ENCODE measurements around the gene DKKL1.
A peak's percentile ranks its signal among the peaks of the same experiment; 100 is the strongest.

The DKKL1 gene

GRCh38 chr19:49355909-49356353, 7.7 kb upstream of the DKKL1 start:
- no peaks in the 10 kb centered on the region for H3K27me3 ChIP-seq (ENCODE audit: control insufficient read depth in 1 of 2, insufficient read depth in 2 of 2, low read length in 2 of 2)
- peaks cover 28% of the 10 kb centered on the region for H3K36me3 ChIP-seq (ENCODE audit: insufficient read depth, low read length)
- H3K9ac ChIP-seq (ENCODE audit: low read length): no peak overlapping the region
- H3K4me3 ChIP-seq (ENCODE audit: low read depth in 1 of 2, low read length in 2 of 2): no peak overlapping the region
- peaks cover 9% of the 10 kb centered on the region for H3K4me1 ChIP-seq (ENCODE audit: insufficient read depth, low read length)
- no peak overlapping the region for H3K27ac ChIP-seq (ENCODE audit: low read depth, low read length)
- H3K9me3 ChIP-seq (ENCODE audit: low read length): no peaks in the 10 kb centered on the region

GRCh38 chr19:49356382-49356781, 7.3 kb upstream of the DKKL1 start:
- Histone ChIP-seq H3K4me1 (ENCODE audit: insufficient read depth, low read length) (peaks cover 10% of the 10 kb centered on the region), H3K27ac (ENCODE audit: low read depth, low read length) (no peak overlapping the region), H3K9ac (ENCODE audit: low read length) (no peak overlapping the region), H3K4me3 (ENCODE audit: low read depth in 1 of 2, low read length in 2 of 2) (peak overlapping the region in 1 of 2 donors; percentile 25), H3K36me3 (ENCODE audit: insufficient read depth, low read length) (peaks cover 28% of the 10 kb centered on the region), H3K9me3 (ENCODE audit: low read length) (no peaks in the 10 kb centered on the region), H3K27me3 (ENCODE audit: control insufficient read depth in 1 of 2, insufficient read depth in 2 of 2, low read length in 2 of 2) (no peaks in the 10 kb centered on the region)

GRCh38 chr19:49357186-49357585, 6.5 kb upstream of the DKKL1 start:
- Histone ChIP-seq H3K9ac (ENCODE audit: low read length) (no peak overlapping the region), H3K36me3 (ENCODE audit: insufficient read depth, low read length) (peaks cover 28% of the 10 kb centered on the region), H3K4me3 (ENCODE audit: low read depth in 1 of 2, low read length in 2 of 2) (no peak overlapping the region), H3K27ac (ENCODE audit: low read depth, low read length) (no peak overlapping the region), H3K9me3 (ENCODE audit: low read length) (no peaks in the 10 kb centered on the region), H3K27me3 (ENCODE audit: control insufficient read depth in 1 of 2, insufficient read depth in 2 of 2, low read length in 2 of 2) (no peaks in the 10 kb centered on the region), H3K4me1 (ENCODE audit: insufficient read depth, low read length) (peaks cover 10% of the 10 kb centered on the region)

- Histone ChIP-seq H3K9me3 (ENCODE audit: low read length) (no peaks in the 10 kb centered on the region), H3K9ac (ENCODE audit: low read length) (no peak overlapping the region), H3K36me3 (ENCODE audit: insufficient read depth, low read length) (peaks cover 17% of the 10 kb centered on the region), H3K27ac (ENCODE audit: low read depth, low read length) (no peak overlapping the region), H3K27me3 (ENCODE audit: control insufficient read depth in 1 of 2, insufficient read depth in 2 of 2, low read length in 2 of 2) (no peaks in the 10 kb centered on the region), H3K4me1 (ENCODE audit: insufficient read depth, low read length) (peaks cover 18% of the 10 kb centered on the region), H3K4me3 (ENCODE audit: low read depth in 1 of 2, low read length in 2 of 2) (peak overlapping the region in 1 of 2 donors; percentile 83)
These were observed 3.5 kb upstream of the DKKL1 start for GRCh38 chr19:49359851-49360820.

- peak overlapping the region; percentile 98 for H3K27ac ChIP-seq (ENCODE audit: low read depth, low read length)
- H3K9ac ChIP-seq (ENCODE audit: low read length): peak overlapping the region; percentile 86
- peaks cover 18% of the 10 kb centered on the region for H3K4me1 ChIP-seq (ENCODE audit: insufficient read depth, low read length)
- H3K27me3 ChIP-seq (ENCODE audit: control insufficient read depth in 1 of 2, insufficient read depth in 2 of 2, low read length in 2 of 2): no peaks in the 10 kb centered on the region
- no peaks in the 10 kb centered on the region for H3K9me3 ChIP-seq (ENCODE audit: low read length)
- peaks cover 11% of the 10 kb centered on the region for H3K36me3 ChIP-seq (ENCODE audit: insufficient read depth, low read length)
- H3K4me3 ChIP-seq (ENCODE audit: low read depth in 1 of 2, low read length in 2 of 2): peak overlapping the region; percentile 83 to 96
These were observed 2.1 kb upstream of the DKKL1 start for GRCh38 chr19:49361438-49362047.

GRCh38 chr19:49362048-49362928, 1.4 kb upstream of the DKKL1 start, which contains the start of gene TEAD2:
TEAD2 (minus strand) TSS chr19:49362416; CDS start chr19:49360075, 2,341 bp downstream.
- peaks cover 18% of the 10 kb centered on the region for H3K4me1 ChIP-seq (ENCODE audit: insufficient read depth, low read length)
- peak within 1 kb of the TSS; percentile 98 for H3K27ac ChIP-seq (ENCODE audit: low read depth, low read length)
- peak within 1 kb of the TSS; percentile 86 for H3K9ac ChIP-seq (ENCODE audit: low read length)

GRCh38 chr19:49362929-49363267, 779 bp upstream of the DKKL1 start:
- Histone ChIP-seq H3K4me3 (ENCODE audit: low read depth in 1 of 2, low read length in 2 of 2) (peak overlapping the region; percentile 11 to 83), H3K9ac (ENCODE audit: low read length) (peak overlapping the region; percentile 66), H3K27me3 (ENCODE audit: control insufficient read depth in 1 of 2, insufficient read depth in 2 of 2, low read length in 2 of 2) (no peaks in the 10 kb centered on the region)

More at GRCh38 chr19:49362048-49362928, 1.4 kb upstream of the DKKL1 start, which contains the start of gene TEAD2:
- Histone ChIP-seq H3K27me3 (ENCODE audit: control insufficient read depth in 1 of 2, insufficient read depth in 2 of 2, low read length in 2 of 2) (no peaks in the 10 kb centered on the region), H3K9me3 (ENCODE audit: low read length) (no peaks in the 10 kb centered on the region), H3K36me3 (ENCODE audit: insufficient read depth, low read length) (peaks cover 11% of the 10 kb centered on the region), H3K4me3 (ENCODE audit: low read depth in 1 of 2, low read length in 2 of 2) (peak within 1 kb of the TSS; percentile 83 to 96)

GRCh38 chr19:49364083-49364737, 533 bp downstream of the DKKL1 start:
- H3K9me3 ChIP-seq (ENCODE audit: low read length): no peaks in the 10 kb centered on the region
- H3K27me3 ChIP-seq (ENCODE audit: control insufficient read depth in 1 of 2, insufficient read depth in 2 of 2, low read length in 2 of 2): no peaks in the 10 kb centered on the region
- H3K4me1 ChIP-seq (ENCODE audit: insufficient read depth, low read length): peaks cover 18% of the 10 kb centered on the region
- no peak overlapping the region for H3K9ac ChIP-seq (ENCODE audit: low read length)
- H3K27ac ChIP-seq (ENCODE audit: low read depth, low read length): peak overlapping the region; percentile 66
- H3K4me3 ChIP-seq (ENCODE audit: low read depth in 1 of 2, low read length in 2 of 2): peak overlapping the region in 1 of 2 donors; percentile 83
- H3K36me3 ChIP-seq (ENCODE audit: insufficient read depth, low read length): peaks cover 5% of the 10 kb centered on the region

More at GRCh38 chr19:49362929-49363267, 779 bp upstream of the DKKL1 start:
- peaks cover 18% of the 10 kb centered on the region for H3K4me1 ChIP-seq (ENCODE audit: insufficient read depth, low read length)
- peaks cover 7% of the 10 kb centered on the region for H3K36me3 ChIP-seq (ENCODE audit: insufficient read depth, low read length)
- peak overlapping the region; percentile 98 for H3K27ac ChIP-seq (ENCODE audit: low read depth, low read length)
- no peaks in the 10 kb centered on the region for H3K9me3 ChIP-seq (ENCODE audit: low read length)

- Histone ChIP-seq H3K9me3 (ENCODE audit: low read length) (no peaks in the 10 kb centered on the region), H3K4me1 (ENCODE audit: insufficient read depth, low read length) (peaks cover 8% of the 10 kb centered on the region), H3K27me3 (ENCODE audit: control insufficient read depth in 1 of 2, insufficient read depth in 2 of 2, low read length in 2 of 2) (no peaks in the 10 kb centered on the region), H3K27ac (ENCODE audit: low read depth, low read length) (no peak overlapping the region), H3K4me3 (ENCODE audit: low read depth in 1 of 2, low read length in 2 of 2) (no peak overlapping the region), H3K36me3 (ENCODE audit: insufficient read depth, low read length) (no peaks in the 10 kb centered on the region), H3K9ac (ENCODE audit: low read length) (no peak overlapping the region)
These were observed 2.4 kb downstream of the DKKL1 start for GRCh38 chr19:49366110-49366509.

- no peaks in the 10 kb centered on the region for H3K27me3 ChIP-seq (ENCODE audit: control insufficient read depth in 1 of 2, insufficient read depth in 2 of 2, low read length in 2 of 2)
- no peaks in the 10 kb centered on the region for H3K4me1 ChIP-seq (ENCODE audit: insufficient read depth, low read length)
- H3K4me3 ChIP-seq (ENCODE audit: low read depth in 1 of 2, low read length in 2 of 2): no peak overlapping the region
- no peaks in the 10 kb centered on the region for H3K36me3 ChIP-seq (ENCODE audit: insufficient read depth, low read length)
- H3K9ac ChIP-seq (ENCODE audit: low read length): no peak overlapping the region
- no peaks in the 10 kb centered on the region for H3K9me3 ChIP-seq (ENCODE audit: low read length)
- H3K27ac ChIP-seq (ENCODE audit: low read depth, low read length): no peak overlapping the region
These were observed 5.2 kb downstream of the DKKL1 start for GRCh38 chr19:49368711-49369358.

Measured in muscle layer of colon (tissue), 2 donors.